Inflammatory macrophage (primary cell): Measurements from ENCODE around the gene DOCK9.
A peak's percentile ranks its signal among the peaks of the same experiment; 100 is the strongest.

Experiments used
- DNase-seq, 2 donors: peaks; one replicate each; pipeline ENCODE4 v3.0.0-alpha.2; 2020 to 2022

DOCK9 gene

DNA sequence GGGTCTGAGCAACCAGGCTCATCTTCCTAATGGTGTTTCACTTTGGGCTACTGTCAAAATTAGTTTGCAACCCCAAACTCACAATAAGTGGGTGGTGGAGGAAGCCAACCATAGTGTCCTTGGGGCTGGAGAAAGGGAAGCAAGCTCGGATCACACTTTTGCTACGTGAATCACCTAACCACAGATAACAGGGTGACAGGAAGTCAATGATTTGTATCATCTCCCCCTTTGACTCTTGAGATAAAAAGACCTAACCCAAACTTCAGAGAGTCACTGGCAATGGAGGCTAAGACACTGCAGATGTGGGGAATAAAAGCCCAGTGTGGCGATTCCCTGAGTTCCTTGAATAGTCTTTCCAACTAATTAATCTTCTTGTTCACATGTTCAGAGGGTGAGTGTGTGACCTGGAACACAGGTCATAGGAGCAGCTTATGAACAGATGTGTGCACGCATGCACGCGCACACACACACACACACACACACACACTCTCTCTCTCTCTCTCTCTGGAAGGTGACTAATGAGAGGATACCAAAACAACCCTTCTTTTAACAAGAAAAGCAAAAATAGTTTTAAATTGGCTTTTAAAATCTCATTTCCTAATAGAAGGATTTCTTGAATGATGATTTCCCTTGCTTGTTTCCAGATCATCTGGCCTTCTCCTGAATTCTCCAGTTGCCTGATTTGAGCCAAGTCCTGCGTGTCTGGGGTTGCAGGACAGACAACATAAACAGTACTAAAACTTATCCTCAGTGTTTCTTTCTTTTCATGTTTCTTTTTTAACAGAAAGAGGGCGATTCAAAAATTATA lies 21.2 kb upstream of the DOCK9 start:
- peak in 1 of 2 donors; percentile 8 for DNase-seq

DNA sequence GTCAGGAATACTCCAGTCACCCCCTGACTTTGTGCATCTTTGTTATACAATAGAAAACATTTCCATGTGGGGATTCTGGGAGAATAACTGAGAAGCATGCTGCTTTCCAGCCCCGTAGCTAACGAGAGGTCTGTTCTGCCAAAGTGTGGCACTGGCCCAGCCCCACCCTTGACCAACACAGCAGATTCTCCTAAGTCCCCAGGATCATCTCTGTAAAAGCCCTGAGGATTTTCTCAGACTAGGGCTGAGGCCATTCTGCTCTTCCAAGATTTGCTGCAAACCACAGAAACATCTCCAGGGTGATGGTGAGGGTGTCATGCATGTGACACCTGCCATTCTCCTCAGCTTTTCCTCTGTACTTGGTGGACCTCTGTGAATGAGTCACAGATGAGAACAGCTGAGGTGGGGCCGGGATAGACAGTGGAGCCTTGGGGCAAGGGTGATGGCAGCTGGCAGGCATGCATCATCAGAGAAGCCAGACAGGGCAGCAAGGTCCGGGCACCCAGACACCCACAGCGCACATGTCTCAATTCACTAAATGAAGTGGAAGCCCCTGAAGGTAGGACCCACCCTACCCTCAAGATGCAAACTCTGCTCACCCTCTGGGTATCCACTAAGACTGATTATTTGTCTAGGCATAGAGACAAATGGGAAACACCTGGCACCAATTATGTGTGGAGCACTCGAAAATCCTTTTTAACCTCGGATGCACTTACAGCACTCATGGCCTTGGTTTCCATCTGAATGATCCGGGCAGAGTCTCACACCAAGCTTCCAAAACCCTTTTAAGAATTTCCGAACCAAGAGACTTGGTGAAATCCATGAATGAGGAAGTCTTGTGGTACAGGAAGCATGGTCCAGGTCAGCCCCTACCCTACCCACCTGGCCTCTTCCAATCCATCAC lies 20.1 kb upstream of the DOCK9 start:
- no peak for DNase-seq

DNA sequence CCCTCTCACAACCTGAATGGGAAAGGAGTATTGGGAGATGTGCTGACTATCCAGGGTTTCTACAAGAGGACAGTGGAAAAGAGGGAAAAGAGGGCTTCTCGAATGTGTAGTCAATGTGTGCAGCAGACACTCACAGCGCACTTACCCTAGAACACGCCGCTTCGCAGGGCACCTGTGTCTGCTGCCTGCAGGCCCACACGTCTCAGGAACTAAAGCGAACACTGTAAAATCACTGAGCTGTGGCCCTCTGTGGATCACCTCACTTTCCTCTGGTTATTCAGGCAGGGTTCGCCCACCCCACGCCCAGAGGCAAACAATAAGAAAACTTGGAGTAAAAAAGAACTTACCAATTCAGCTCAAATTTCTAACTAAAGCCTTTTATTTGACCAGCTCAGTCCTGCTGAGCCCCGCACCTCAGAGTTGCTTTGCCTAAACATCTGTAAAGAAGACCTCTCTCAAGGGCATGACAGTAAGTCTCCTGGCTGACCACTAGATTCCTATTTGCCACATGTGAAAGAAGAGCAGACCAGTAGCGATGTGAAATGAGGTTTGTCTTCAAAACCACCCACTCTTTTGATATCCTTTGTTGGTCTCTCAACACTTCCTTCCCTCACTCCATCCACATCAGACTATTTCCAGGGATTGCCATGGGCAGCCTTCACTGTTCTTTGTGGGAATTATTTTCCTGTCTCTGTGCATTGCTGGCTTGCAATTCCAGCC lies 19.3 kb upstream of the DOCK9 start:
- no peak for DNase-seq

DNA sequence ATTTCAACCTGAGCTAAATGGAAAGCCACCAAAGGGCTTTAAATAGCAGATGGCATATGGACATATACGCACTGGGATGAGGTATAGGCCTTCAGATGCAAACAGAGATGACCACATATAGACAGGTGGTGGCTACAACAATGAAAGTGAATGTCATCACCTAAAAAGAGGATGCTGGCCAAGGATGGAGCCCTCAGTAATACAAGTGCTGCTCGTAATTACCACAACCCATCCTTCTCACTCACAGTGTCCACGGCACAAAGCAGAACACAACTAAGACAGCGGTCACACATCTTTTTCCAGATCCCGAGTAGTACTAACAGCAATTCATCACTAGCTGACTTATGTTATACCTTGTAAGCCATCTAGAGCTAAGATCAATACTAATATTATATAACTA lies 18.2 kb upstream of the DOCK9 start:
- no peak for DNase-seq

DNA sequence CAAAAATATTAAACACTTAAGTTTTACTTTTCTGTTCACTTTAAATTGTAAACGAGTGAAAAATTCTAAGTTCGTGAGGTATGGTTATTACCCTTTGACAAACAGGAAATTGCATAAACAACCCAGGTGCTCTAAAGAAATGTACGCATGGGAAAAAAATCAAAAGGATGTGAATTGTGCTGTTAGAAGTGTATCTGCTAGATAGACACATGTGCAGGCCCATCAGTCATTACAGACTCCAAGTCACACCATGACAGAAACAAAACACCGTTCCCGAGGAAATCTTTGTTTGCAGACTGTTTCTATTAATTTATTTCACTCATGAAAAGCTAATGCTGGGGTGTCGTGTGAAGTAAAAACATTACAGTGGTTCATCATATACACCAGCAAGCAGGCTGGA lies 17.0 kb upstream of the DOCK9 start:
- DNase-seq = no peak

DNA sequence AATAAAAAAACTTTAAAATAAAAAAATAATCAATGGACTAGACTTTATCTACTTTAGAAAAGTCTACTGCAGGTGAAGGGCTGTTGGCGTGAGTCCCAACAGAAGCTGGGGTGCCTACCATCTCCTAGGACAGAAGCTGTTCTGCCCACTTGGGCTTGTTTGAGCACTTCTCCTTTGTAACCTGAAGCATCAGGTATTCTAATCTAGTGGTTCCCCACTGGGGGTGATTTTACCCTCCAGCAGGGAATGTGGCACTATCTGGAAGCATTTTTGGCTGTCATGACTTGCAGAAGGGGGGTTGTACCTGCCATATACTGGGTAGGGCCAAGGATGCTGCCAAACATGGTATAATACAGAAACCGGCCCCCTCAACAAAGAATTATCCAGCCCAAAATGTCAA lies 16.2 kb upstream of the DOCK9 start:
- no peak for DNase-seq

DNA sequence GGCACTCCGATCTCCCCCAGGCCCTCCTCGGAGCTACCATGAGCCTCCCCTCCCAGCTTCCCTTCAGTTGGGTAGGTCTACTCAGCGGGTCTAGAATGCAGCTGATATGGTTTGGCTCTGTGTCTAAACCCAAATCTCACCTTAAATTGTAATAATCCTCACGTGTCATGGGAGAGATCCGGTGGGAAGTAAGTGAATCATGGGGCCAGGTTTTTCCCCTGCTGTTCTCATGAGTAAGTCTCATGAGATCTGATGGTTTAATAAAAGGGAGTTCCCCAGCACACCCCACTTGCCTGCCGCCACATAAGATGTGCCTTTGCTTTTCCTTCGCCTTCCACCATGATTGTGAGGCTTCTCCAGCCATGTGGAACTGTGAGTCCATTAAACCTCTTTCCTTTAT lies 14.5 kb upstream of the DOCK9 start:
- no peak for DNase-seq

DNA sequence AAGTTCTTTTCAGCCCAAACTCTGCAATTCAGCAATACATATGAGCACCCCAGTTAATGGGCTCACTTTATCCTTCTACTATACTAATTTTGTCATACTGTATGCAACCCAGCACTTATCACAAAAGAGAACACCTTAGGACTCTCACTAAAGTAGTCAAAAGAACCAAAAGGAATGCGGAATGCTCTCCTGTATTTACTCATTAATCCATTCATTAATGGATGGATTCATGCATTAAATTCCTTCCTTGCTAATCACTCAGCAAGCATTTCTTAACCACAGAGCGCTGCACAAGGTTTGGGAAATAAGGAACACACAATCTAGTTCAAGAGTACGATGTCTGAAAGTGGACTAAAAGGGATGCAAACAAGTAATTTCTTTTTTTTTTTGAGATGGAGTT lies 12.8 kb upstream of the DOCK9 start:
- no peak for DNase-seq

DNA sequence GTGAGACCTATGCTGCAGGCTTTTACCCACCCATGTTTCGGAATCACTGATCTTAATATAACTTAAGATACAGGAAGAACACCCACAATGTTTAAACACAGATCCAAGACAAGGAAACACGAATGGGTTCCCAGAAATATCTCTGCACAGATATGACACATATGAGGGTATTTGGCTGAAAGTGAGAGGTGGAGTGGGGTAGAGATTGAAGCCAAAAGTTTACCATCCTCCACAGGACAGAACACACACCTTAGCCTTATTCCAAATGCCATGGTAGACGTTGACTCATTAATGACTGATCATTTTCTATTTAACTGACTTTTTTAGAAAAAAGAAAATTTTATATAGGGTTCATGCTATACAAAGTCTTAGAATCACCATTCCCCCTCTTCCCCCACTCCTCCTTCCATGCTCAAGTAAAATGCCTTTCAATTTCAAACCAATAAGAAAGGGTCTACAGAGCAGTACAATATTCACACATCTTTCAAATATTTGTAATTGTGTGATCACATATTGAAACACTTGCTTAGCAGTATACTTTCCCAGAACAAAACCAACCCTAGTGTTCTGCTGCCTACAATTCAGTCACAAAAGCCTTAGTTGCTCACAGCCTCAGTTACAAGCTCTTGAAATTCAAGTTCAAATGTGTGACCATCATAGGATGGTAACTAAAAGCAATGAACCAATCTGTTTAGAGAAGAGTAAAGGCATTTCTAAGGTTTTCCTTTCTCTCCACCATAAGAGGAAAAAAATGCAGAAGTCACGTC lies 11.8 kb upstream of the DOCK9 start:
- no peak for DNase-seq

DNA sequence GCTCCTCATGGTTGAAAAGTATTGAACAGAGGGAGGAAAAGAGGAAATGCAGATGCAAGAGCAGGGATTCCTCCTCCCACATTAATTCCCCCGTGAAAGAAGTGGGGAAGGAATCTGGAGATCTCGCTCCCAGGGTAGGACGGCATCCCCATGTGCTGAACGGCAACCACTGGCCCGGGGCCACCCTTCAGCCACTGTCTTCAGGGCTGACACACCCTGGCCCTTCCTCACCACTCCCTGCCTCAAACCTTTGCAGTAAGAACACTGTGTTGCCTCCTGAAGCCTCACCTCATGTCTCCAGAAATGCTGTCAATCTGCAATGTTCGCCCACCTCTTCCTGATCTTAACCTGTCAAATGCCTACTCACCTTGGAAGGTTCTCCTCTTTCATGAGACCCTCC lies 10.9 kb upstream of the DOCK9 start:
- no peak for DNase-seq

DNA sequence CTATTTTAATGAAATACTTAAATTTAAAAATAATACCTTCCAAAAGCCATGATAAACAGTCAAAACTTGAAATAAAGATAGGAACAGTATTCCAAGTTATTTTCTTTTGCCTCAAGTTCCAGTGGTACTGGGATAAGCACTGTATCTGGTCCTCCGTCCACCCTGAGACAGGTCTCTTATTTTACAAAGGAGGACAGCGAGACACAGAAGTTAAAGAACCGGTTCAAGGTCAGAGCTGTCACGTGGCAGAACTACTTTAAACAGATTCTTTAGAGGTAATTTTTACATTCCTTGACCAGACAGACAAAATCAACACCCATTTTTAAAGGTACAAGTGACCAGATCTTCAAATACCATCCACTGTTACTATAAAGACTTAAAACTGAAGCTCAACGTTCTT lies 10.4 kb upstream of the DOCK9 start:
- DNase-seq = no peak

DNA sequence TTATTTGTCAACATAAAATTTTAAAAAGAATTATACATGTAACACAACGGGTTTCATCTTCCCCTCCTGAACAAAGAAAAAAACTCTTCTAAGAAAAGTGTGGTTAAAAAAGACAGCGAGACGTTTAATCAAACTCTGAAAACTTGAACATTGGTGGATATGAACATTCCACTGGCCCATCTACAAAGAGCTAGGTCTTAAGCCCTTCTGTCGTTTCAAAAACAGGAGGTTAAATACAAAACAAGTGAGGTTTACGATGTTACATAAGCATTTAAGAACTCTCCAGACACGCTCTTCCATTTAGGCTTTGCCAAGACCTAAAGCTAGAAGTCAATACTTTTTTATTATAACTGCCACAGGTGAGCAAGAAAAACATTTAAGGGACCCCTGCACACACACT lies 9.4 kb upstream of the DOCK9 start:
- DNase-seq = no peak

DNA sequence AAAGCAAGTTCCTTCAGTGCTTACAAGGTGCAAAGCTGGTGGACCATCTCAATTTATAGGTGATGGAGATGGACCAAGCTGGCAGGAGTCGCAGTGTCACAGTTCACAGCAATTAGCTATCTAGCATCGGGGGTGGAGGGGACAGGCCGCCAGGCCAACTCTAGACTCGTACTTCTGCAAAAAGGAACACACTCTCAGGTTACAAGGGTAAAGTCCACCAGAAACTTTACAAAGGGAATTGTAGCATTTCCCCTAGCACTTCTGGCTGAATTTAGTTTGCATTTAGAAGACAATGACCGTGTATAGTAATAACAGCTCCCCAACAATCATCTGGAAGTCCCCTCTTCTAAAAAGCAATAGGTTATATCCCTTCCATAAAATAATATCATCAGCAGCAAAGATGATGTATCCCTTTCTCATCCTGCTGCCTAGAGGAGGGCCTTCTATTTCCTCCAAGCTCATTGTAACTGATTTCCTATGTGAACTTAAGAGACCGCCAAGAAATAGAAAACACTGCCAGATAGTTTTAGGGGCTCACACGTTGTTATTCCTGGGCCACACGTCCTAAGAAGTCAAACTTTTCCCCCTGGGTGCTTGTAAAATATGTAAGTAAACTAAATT lies 8.5 kb upstream of the DOCK9 start:
- DNase-seq = no peak

DNA sequence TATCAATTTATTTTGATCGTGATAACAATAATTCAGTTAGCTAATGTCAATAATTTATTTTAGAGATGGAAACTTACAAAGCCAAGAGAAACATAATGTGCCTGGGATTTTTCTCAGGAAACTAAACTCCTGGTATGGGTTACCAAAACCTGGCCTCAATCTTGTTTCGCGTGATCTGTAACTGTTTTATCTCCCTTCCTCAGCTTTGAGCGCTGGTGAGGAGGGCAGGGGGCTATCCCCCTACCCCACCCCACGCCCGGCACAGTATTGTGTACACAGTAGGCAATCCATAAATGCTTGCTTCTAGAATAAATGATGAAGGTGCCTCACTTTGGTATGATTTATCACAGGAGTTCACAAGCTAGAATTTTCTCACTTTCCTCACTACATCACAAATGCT lies 7.7 kb upstream of the DOCK9 start:
- no peak for DNase-seq

DNA sequence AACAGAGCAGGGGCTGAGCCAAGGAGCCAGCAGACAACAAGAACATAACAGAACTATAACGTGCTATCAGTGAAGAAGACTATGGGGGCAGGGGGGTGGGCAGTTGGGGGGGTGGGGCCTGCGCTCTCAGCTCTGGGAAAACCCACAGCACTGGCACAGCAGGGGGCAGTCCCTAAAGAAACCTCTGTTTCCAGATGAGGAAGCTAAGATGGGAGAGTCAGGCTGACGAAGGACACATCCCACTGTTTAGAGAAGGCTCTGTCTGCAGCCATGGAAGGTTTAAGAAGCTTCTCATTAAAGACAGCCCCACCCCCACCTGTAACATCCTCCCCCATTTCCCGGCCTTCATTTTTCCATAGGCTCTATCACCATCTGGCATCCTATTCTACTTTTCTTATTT lies 7.1 kb upstream of the DOCK9 start:
- DNase-seq = no peak

DNA sequence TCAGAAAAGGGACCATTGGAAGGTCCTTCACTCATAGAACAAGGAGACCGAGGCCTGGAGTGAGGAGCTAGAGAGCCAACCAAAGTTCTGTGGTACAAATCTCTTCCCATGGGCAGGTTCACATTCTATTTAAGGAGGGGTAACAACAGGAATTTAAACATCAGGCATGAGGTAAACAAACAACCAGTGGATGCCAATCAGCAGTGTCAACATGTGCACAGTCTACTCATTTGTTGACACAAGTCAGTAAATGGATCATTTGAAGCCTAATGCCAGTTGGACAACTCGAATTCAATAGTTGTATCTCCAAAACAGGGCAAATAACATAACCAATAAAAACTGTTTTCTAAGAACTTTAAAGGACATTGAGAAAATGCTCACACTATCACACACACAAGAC lies 6.3 kb upstream of the DOCK9 start:
- DNase-seq = no peak

DNA sequence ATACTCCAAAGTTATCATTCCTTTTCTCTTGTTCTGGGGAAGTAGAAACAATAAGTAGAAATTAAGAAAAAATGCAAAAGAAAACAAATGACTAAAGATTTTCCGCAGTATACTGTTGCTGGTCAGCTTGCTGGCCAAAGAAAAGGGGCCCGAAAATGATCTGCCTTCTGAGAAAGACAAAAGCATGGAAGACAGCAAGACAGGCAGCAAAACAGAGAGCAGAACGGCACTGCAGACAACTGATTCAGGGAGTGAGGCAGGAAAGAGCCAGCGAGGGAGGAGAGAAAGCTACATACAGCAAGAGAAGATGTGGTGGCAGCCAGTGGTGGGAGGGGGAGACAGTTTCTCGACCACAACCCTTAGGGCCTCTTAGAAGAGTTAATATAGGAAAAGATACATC lies 5.3 kb upstream of the DOCK9 start:
- no peak for DNase-seq

DNA sequence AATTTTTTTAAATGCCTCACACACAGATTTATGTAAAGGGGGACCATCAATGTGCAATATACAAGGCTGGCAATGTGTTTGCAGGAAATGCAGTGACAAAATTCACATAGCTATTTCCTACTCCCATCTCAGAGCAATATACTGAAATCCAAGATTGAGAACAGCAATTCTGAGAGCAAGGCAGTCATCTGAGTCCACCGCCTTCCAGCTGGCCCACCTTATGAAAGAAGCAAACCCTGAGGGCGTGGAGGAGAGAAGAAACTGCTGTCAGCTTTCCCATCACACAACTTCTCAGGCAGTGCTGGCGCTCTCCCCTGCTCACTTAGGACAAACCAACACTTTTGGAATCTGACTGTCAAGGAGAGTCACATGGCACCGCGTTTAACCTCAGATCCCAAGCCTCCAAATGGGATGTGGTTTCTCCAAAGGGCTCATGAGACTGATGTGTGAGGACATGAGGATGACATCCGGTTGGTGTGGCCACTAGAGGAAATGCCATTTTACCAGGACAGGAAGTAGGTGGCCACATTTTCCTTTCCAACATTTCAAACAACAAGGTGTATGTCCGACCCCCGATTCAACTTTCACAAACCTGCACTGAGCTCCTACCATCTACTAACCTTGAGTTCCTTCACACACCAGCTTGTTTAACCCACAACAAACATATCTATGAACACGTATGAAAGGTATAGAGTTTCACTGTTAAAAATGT lies 3.7 kb upstream of the DOCK9 start:
- DNase-seq = no peak

DNA sequence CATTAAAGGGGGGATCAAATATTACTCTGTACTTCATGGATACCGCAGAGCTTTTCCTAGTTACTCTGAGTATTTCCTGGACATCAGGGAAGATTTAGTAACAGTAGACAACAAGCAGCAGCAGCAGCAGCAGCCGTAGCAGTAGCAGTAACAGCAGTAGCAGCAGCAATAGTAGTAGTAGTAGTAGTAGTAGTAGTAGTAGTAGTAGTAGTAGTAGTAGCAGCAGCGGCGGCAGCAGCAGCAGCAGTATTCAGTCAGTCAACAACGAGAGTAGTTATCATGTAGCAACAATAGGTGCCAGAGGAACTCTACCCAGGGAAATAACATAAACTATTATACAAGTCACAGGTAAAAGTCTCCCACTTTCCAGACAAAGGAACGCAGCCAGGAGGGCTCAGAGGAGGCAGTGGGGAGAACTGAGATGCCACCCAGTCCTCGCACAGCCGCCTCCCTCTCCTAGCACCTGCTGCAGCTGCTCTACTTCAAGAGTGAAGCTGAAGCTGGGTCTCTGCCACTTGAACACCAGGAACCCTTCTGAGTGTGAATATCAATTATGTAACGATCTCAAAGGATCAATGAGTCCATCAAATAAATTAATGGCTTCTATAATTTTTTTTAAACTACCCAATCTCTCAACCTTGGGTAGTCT lies 1.3 kb upstream of the DOCK9 start:
- no peak for DNase-seq

DNA sequence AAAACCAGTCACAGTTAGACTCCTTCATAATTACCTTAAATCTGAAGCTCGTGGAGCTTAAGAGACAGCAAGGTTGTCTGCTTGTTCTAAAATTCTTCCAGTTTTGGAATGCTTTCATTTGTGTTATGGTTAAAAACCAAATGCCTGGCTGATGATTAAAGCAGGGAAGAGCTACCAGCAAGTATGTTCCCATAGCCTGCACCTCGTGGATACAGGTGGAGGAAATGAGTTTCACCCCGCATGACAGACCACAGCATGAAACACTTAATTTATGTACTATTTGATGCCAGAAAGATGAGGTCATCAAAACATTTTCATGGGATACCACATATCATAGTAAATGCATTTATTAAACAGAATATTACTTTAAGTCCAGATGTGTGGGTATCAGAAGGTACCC lies 416 bp upstream of the DOCK9 start:
- DNase-seq = no peak

DNA sequence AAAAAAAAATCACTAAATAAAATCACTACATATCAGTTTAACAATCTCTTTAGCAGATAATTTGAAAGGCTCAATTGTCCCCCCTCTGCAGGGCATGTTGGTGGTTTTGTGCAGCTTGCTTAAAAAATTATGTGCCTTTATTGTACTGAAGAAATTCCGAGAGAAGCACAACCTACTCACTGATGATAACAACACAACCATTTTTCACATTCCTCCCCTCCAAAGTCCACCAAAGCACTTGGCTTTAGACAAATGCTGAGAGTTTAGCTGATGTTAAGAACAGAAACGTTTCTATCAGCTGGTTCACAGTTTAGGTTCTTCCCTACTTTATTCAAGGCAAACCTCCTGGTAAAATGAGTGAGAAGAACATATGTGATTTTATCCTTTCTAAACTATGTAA lies 923 bp downstream of the DOCK9 start:
- DNase-seq = no peak
